ENCODE results near the gene RAB33A. TPM values are rescaled to one million over a fixed set of nuclear protein-coding genes. Genes with fewer than 3 reads are reported as not detected.

The RAB33A gene
- total and polyA plus RNA-seq, 9 of the 15 experiments (the other 6 are each of a cell fraction or from before 2014, with no cell fraction given) = 0.04 to 0.20 (median 0.06) TPM; not detected in 4

- TF ChIP-seq, protein P1, sequence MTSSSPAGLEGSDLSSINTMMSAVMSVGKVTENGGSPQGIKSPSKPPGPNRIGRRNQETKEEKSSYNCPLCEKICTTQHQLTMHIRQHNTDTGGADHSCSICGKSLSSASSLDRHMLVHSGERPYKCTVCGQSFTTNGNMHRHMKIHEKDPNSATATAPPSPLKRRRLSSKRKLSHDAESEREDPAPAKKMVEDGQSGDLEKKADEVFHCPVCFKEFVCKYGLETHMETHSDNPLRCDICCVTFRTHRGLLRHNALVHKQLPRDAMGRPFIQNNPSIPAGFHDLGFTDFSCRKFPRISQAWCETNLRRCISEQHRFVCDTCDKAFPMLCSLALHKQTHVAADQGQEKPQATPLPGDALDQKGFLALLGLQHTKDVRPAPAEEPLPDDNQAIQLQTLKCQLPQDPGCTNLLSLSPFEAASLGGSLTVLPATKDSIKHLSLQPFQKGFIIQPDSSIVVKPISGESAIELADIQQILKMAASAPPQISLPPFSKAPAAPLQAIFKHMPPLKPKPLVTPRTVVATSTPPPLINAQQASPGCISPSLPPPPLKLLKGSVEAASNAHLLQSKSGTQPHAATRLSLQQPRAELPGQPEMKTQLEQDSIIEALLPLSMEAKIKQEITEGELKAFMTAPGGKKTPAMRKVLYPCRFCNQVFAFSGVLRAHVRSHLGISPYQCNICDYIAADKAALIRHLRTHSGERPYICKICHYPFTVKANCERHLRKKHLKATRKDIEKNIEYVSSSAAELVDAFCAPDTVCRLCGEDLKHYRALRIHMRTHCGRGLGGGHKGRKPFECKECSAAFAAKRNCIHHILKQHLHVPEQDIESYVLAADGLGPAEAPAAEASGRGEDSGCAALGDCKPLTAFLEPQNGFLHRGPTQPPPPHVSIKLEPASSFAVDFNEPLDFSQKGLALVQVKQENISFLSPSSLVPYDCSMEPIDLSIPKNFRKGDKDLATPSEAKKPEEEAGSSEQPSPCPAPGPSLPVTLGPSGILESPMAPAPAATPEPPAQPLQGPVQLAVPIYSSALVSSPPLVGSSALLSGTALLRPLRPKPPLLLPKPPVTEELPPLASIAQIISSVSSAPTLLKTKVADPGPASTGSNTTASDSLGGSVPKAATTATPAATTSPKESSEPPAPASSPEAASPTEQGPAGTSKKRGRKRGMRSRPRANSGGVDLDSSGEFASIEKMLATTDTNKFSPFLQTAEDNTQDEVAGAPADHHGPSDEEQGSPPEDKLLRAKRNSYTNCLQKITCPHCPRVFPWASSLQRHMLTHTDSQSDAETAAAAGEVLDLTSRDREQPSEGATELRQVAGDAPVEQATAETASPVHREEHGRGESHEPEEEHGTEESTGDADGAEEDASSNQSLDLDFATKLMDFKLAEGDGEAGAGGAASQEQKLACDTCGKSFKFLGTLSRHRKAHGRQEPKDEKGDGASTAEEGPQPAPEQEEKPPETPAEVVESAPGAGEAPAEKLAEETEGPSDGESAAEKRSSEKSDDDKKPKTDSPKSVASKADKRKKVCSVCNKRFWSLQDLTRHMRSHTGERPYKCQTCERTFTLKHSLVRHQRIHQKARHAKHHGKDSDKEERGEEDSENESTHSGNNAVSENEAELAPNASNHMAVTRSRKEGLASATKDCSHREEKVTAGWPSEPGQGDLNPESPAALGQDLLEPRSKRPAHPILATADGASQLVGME (CRISPR knock-in tag; IDR thresholded peaks at IDR 0.05) = no peak
- peak; percentile 57; the same call in 1 of the 2 replicates for TF ChIP-seq ZKSCAN8 (CRISPR knock-in tag; IDR thresholded peaks at IDR 0.05)
- TF ChIP-seq JUND (IDR thresholded peaks at IDR 0.05; ENCODE audit: borderline replicate concordance, low read depth, low read length) = peak; percentile 90
- TF ChIP-seq JUND (tag; IDR thresholded peaks at IDR 0.05; ENCODE audit: borderline replicate concordance, low read depth, low read length) = peak; percentile 78; the same call in 2 of the 3 replicates
- TF ChIP-seq BDP1 (IDR thresholded peaks at IDR 0.05; ENCODE audit: insufficient read depth, insufficient read length) = no peak
- TF ChIP-seq ZFP1 (CRISPR knock-in tag; IDR thresholded peaks at IDR 0.05) = no peak
- no peak for TF ChIP-seq MTF1 (CRISPR knock-in tag; IDR thresholded peaks at IDR 0.05; ENCODE audit: borderline replicate concordance)
- TF ChIP-seq, protein P2, sequence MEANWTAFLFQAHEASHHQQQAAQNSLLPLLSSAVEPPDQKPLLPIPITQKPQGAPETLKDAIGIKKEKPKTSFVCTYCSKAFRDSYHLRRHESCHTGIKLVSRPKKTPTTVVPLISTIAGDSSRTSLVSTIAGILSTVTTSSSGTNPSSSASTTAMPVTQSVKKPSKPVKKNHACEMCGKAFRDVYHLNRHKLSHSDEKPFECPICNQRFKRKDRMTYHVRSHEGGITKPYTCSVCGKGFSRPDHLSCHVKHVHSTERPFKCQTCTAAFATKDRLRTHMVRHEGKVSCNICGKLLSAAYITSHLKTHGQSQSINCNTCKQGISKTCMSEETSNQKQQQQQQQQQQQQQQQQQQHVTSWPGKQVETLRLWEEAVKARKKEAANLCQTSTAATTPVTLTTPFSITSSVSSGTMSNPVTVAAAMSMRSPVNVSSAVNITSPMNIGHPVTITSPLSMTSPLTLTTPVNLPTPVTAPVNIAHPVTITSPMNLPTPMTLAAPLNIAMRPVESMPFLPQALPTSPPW (CRISPR knock-in tag; IDR thresholded peaks at IDR 0.05) = peak; percentile 68
- TF ChIP-seq CBX3 (IDR thresholded peaks at IDR 0.05; ENCODE audit: borderline replicate concordance in 1 of 2, low read length in 2 of 2) = peak in 1 of 2 experiments; percentile 90; a peak in 2 of 3 replicates
- no peak for TF ChIP-seq CBX1 (IDR thresholded peaks at IDR 0.05; ENCODE audit: low read depth)
- no peak for TF ChIP-seq STAT5B (CRISPR knock-in tag; IDR thresholded peaks at IDR 0.05)
- TF ChIP-seq GTF3C2 (IDR thresholded peaks at IDR 0.05; ENCODE audit: borderline replicate concordance, extremely low read depth, insufficient read length) = no peak
- TF ChIP-seq STAG1 (CRISPR knock-in tag; IDR thresholded peaks at IDR 0.05; ENCODE audit: borderline replicate concordance) = no peak
- peak; percentile 94 for TF ChIP-seq ATF3 (IDR thresholded peaks at IDR 0.05)
- TF ChIP-seq ATF3 (CRISPR knock-in tag; conservative IDR thresholded peaks at IDR 0.05) = peak; percentile 86
- TF ChIP-seq ZEB2 (IDR thresholded peaks at IDR 0.05) = peak; percentile 86
- TF ChIP-seq GATAD2A (IDR thresholded peaks at IDR 0.05) = no peak
Observed at GRCh38 chrX:130179579-130180215, 7.9 kb downstream of the RAB33A start (continued).

All from K562 (cell line).